ENCODE measurements around the gene STMN1. TPM values are rescaled to one million over a fixed set of nuclear protein-coding genes. Genes with fewer than 3 reads are reported as not detected.
A peak's percentile ranks its signal among the peaks of the same experiment; 100 is the strongest.

The STMN1 gene
- total and polyA plus RNA-seq, 9 of the 15 experiments (the other 6 are each of a cell fraction or from before 2014, with no cell fraction given): 269 to 2,153 (median 595) TPM

GRCh38 chr1:25858906-25859789 is 47.1 kb downstream of the STMN1 start, which contains the start of gene AUNIP (continued):
- TF ChIP-seq SUPT5H (IDR thresholded peaks at IDR 0.05) (peak; percentile 97), KLF13 (tag; IDR thresholded peaks at IDR 0.05; ENCODE audit: borderline replicate concordance, low read depth) (peak; percentile 71), ZFX (CRISPR knock-in tag; IDR thresholded peaks at IDR 0.05) (peak; percentile 97), WHSC1 (IDR thresholded peaks at IDR 0.05; ENCODE audit: low read length) (no peak), CXXC5 (CRISPR knock-in tag; IDR thresholded peaks at IDR 0.05) (peak; percentile 98), ZNF445 (CRISPR knock-in tag; IDR thresholded peaks at IDR 0.05; ENCODE audit: low read depth) (no peak), BRD9 (IDR thresholded peaks at IDR 0.05; ENCODE audit: low read depth, partially characterized antibody) (peak; percentile 54), ZNF324 (CRISPR knock-in tag; IDR thresholded peaks at IDR 0.05) (no peak), ZNF644 (tag; IDR thresholded peaks at IDR 0.05; ENCODE audit: low read depth) (peak; percentile 35; the same call in 1 of the 2 replicates), NFATC3 (IDR thresholded peaks at IDR 0.05) (peak; percentile 62; the same call in 1 of the 2 replicates), KDM5B (IDR thresholded peaks at IDR 0.05; ENCODE audit: insufficient replicate concordance, low read depth, low read length) (peak; percentile 97), ZNF134 (CRISPR knock-in tag; conservative IDR thresholded peaks at IDR 0.05) (no peak), ATF2 (CRISPR knock-in tag; IDR thresholded peaks at IDR 0.05) (no peak), SRSF9 (IDR thresholded peaks at IDR 0.05; ENCODE audit: borderline replicate concordance, low read depth, low read length) (no peak), CEBPB (tag; IDR thresholded peaks at IDR 0.05) (no peak), ZNF551 (CRISPR knock-in tag; IDR thresholded peaks at IDR 0.05) (no peak), ZNF140 (CRISPR knock-in tag; IDR thresholded peaks at IDR 0.05) (no peak)
- TF ChIP-seq, protein P1, sequence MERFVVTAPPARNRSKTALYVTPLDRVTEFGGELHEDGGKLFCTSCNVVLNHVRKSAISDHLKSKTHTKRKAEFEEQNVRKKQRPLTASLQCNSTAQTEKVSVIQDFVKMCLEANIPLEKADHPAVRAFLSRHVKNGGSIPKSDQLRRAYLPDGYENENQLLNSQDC (CRISPR knock-in tag; IDR thresholded peaks at IDR 0.05): peak; percentile 31; the same call in 1 of the 2 replicates
- TF ChIP-seq, protein P2, sequence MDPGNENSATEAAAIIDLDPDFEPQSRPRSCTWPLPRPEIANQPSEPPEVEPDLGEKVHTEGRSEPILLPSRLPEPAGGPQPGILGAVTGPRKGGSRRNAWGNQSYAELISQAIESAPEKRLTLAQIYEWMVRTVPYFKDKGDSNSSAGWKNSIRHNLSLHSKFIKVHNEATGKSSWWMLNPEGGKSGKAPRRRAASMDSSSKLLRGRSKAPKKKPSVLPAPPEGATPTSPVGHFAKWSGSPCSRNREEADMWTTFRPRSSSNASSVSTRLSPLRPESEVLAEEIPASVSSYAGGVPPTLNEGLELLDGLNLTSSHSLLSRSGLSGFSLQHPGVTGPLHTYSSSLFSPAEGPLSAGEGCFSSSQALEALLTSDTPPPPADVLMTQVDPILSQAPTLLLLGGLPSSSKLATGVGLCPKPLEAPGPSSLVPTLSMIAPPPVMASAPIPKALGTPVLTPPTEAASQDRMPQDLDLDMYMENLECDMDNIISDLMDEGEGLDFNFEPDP (CRISPR knock-in tag; IDR thresholded peaks at IDR 0.05): no peak
- TF ChIP-seq, protein P3, sequence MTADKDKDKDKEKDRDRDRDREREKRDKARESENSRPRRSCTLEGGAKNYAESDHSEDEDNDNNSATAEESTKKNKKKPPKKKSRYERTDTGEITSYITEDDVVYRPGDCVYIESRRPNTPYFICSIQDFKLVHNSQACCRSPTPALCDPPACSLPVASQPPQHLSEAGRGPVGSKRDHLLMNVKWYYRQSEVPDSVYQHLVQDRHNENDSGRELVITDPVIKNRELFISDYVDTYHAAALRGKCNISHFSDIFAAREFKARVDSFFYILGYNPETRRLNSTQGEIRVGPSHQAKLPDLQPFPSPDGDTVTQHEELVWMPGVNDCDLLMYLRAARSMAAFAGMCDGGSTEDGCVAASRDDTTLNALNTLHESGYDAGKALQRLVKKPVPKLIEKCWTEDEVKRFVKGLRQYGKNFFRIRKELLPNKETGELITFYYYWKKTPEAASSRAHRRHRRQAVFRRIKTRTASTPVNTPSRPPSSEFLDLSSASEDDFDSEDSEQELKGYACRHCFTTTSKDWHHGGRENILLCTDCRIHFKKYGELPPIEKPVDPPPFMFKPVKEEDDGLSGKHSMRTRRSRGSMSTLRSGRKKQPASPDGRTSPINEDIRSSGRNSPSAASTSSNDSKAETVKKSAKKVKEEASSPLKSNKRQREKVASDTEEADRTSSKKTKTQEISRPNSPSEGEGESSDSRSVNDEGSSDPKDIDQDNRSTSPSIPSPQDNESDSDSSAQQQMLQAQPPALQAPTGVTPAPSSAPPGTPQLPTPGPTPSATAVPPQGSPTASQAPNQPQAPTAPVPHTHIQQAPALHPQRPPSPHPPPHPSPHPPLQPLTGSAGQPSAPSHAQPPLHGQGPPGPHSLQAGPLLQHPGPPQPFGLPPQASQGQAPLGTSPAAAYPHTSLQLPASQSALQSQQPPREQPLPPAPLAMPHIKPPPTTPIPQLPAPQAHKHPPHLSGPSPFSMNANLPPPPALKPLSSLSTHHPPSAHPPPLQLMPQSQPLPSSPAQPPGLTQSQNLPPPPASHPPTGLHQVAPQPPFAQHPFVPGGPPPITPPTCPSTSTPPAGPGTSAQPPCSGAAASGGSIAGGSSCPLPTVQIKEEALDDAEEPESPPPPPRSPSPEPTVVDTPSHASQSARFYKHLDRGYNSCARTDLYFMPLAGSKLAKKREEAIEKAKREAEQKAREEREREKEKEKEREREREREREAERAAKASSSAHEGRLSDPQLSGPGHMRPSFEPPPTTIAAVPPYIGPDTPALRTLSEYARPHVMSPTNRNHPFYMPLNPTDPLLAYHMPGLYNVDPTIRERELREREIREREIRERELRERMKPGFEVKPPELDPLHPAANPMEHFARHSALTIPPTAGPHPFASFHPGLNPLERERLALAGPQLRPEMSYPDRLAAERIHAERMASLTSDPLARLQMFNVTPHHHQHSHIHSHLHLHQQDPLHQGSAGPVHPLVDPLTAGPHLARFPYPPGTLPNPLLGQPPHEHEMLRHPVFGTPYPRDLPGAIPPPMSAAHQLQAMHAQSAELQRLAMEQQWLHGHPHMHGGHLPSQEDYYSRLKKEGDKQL (CRISPR knock-in tag; IDR thresholded peaks at IDR 0.05; ENCODE audit: borderline replicate concordance): no peak; the same call in 1 of the 2 replicates
